Chondrocyte (in vitro differentiated cells): ENCODE data around the gene GPR87. TPM values are rescaled to one million over a fixed set of nuclear protein-coding genes. Genes with fewer than 3 reads are reported as not detected.

Experiments
- DNase-seq: peaks from one replicate; pipeline ENCODE4 v3.0.0; 2021; ENCODE audit warnings: mixed read lengths, low spot score
- H3K27ac Mint-ChIP-seq: one replicate; pipeline ENCODE4 v1.8.0; 2021; ENCODE audit warnings: mild to moderate bottlenecking, moderate library complexity, mixed read lengths; ENCODE audit not compliant: unreplicated experiment
- H3K27me3 Mint-ChIP-seq: 2 replicates; pipeline ENCODE4 v1.8.0; 2021; ENCODE audit warnings: low read depth, mixed read lengths
- H3K36me3 Mint-ChIP-seq: 2 replicates; pipeline ENCODE4 v1.8.0; 2021; ENCODE audit warnings: low read depth, mixed read lengths
- H3K4me1 Mint-ChIP-seq: 2 replicates; pipeline ENCODE4 v1.8.0; 2021; ENCODE audit warnings: low read depth, mild to moderate bottlenecking, mixed read lengths
- H3K4me3 Mint-ChIP-seq: one replicate; pipeline ENCODE4 v1.8.0; 2021; ENCODE audit warnings: mild to moderate bottlenecking, moderate library complexity, mixed read lengths; ENCODE audit not compliant: unreplicated experiment
- H3K9me3 Mint-ChIP-seq: 2 replicates; pipeline ENCODE4 v1.8.0; 2021; ENCODE audit warnings: low read depth, mixed read lengths
- CTCF ChIP-seq: fragments of 200-600 bp; sonication (generic); IDR thresholded peaks from 2 replicates; pipeline ENCODE4 v1.5.0; 2021; ENCODE audit warnings: antibody characterized with exemption, mild to moderate bottlenecking, moderate library complexity
- total RNA-seq: library from RNA; stranded (reverse); gene quantifications from 3 replicates; pipeline ENCODE4 v1.2.1, GENCODE V29; 2021

The GPR87 gene
- total RNA-seq, 1 donor from 2014 or later = not detected

DNA sequence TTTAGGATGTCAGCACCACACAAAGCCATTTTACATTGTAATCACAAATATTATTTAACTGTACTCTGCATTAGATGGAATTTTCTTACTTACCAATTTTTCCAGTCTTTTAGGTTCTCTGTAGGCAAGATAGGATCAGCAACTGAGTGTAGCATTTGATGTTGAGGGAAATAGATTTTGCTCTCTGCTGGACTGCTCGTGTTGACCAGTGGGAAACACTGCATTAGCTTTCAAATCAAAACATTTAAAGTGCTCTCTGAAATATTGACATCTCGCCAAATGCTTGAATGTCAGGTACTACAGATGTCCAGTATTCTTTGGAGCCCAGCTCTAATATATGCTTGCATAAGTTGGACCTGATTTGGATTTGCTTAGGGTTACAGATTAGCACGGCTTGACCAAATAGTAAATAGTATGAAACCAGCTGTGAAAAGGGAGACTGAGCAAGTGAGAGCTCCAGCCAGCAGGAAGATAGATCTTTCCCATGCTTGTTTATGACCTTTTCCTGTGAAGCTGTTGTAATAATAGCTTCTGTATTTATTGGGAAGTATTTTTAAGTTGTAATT lies 67.8 kb downstream of the GPR87 start:
- Mint-ChIP-seq H3K36me3 (no peaks in the 10 kb centered on the region), H3K4me3 (no peak overlapping the region), H3K27me3 (no peaks in the 10 kb centered on the region), H3K27ac (no peak overlapping the region), H3K4me1 (peaks cover 5% of the 10 kb centered on the region), H3K9me3 (no peaks in the 10 kb centered on the region)
- DNase-seq = no peak
- no peak for TF ChIP-seq CTCF

Other genes starting within 250 kb of the GPR87 start
- 0.97 to 2.6 TPM (median 2.4 TPM) in 3 replicates for gene MED12L, start 231.2 kb downstream of the GPR87 start, total RNA-seq
- gene GPR171, start 113.6 kb downstream of the GPR87 start, total RNA-seq = not detected in 3 replicates
- gene P2RY14, start 38.3 kb downstream of the GPR87 start, total RNA-seq = not detected in 3 replicates
- not detected in 3 replicates for gene P2RY13, start 12.7 kb upstream of the GPR87 start, total RNA-seq
- gene P2RY12, start 67.9 kb upstream of the GPR87 start, total RNA-seq = not detected in 3 replicates
- 0.10 to 0.39 TPM (median 0.10 TPM) in 3 replicates for gene IGSF10, start 144.2 kb upstream of the GPR87 start, total RNA-seq